ENCODE data around the gene IFFO2. TPM values are rescaled to one million over a fixed set of nuclear protein-coding genes. Genes with fewer than 3 reads are reported as not detected.

IFFO2 gene
- total and polyA plus RNA-seq, 4 donors: 3.9 to 34.7 (median 13.5) TPM

Small RNA genes lying within 50 kb of the gene (microRNA-seq; reads per million reads assigned to microRNA genes)
- 0 reads per million in 2 donors for gene MIR1290
- gene MIR4695: 0 to 0.60 reads per million in 2 donors

Other genes with a start within 250 kb of the IFFO2 start
- not detected for gene TAS1R2, start 97.0 kb downstream of the IFFO2 start, total RNA-seq
- not detected for gene TAS1R2, start 97.0 kb downstream of the IFFO2 start, polyA plus RNA-seq
- gene ALDH4A1, start 54.1 kb downstream of the IFFO2 start, total RNA-seq: 10 to 100 TPM in 1 of 2 donors, 1 to 10 TPM in 1; 9.3 to 12.7 TPM
- 1 to 10 TPM; 4.8 to 9.8 TPM for gene ALDH4A1, start 54.1 kb downstream of the IFFO2 start, polyA plus RNA-seq